Measurements from ENCODE around the gene CSNK2B. TPM values are rescaled to one million over a fixed set of nuclear protein-coding genes. Genes with fewer than 3 reads are reported as not detected.

Gene CSNK2B
- total and polyA plus RNA-seq, 9 donors: 107 to 175 (median 137) TPM

DNA sequence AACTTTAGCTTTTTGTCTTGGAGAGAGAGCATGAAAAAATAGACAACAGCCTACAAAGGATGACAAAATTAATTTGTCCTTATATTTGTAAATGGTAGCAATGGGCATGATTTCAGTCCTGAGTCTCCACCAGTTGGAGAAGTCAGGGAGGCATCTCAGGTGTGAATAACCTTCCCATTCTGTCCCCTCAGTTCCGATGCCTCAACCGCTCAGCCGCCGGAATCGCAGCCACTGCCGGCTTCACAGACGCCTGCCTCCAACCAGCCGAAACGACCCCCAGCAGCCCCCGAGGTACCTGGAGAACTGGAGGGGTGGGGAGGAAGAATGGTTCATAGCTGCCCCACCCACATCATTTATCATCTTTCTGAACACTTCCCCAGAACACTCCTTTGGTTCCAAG lies 41.8 kb upstream of the CSNK2B start:
- Histone ChIP-seq H3K27me3 (ENCODE audit: control insufficient read depth, insufficient read depth, low read length) (no peaks in the 10 kb centered on the region), H3K9me3 (replicated peaks; ENCODE audit: control insufficient read depth, low read depth, low read length) (no peaks in the 10 kb centered on the region), H3K27ac (ENCODE audit: low read length) (no peak overlapping the region), H3K36me3 (ENCODE audit: control insufficient read depth, insufficient read depth, low read length) (peaks cover 66% of the 10 kb centered on the region), H3K4me3 (ENCODE audit: low read length) (no peak overlapping the region), H3K4me1 (ENCODE audit: control insufficient read depth, insufficient read depth, low read length) (peaks cover 10% of the 10 kb centered on the region)
- DNase-seq: no peak
- whole genome bisulfite sequencing (ENCODE audit: insufficient coverage): no CpG with 5 or more reads among the region's 10 CpGs

DNA sequence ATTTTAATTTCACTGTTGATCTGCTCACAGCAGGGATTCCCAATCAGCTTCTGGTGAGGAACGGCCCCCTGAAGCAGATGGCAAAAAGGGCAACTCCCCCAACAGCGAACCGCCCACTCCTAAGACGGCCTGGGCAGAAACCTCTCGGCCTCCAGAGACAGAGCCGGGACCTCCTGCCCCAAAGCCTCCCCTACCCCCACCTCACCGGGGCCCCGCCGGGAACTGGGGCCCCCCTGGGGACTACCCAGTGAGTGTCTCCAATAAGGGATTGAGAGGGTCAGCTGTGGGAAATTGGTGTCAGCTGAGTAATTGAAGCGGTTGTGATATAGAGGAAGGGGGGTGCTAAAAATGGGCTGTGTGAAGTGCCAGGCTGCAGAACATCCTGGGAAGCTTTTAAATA lies 38.9 kb upstream of the CSNK2B start:
- DNase-seq: no peak
- H3K4me1 ChIP-seq (ENCODE audit: control insufficient read depth, insufficient read depth, low read length): peaks cover 6% of the 10 kb centered on the region
- peaks cover 95% of the 10 kb centered on the region for H3K36me3 ChIP-seq (ENCODE audit: control insufficient read depth, insufficient read depth, low read length)
- WGBS (ENCODE audit: insufficient coverage): 89% methylated on average over 1 of the region's 10 CpGs
- H3K4me3 ChIP-seq (ENCODE audit: low read length): no peak overlapping the region
- no peaks in the 10 kb centered on the region for H3K27me3 ChIP-seq (ENCODE audit: control insufficient read depth, insufficient read depth, low read length)
- no peak overlapping the region for H3K27ac ChIP-seq (ENCODE audit: low read length)
- H3K9me3 ChIP-seq (replicated peaks; ENCODE audit: control insufficient read depth, low read depth, low read length): no peaks in the 10 kb centered on the region

DNA sequence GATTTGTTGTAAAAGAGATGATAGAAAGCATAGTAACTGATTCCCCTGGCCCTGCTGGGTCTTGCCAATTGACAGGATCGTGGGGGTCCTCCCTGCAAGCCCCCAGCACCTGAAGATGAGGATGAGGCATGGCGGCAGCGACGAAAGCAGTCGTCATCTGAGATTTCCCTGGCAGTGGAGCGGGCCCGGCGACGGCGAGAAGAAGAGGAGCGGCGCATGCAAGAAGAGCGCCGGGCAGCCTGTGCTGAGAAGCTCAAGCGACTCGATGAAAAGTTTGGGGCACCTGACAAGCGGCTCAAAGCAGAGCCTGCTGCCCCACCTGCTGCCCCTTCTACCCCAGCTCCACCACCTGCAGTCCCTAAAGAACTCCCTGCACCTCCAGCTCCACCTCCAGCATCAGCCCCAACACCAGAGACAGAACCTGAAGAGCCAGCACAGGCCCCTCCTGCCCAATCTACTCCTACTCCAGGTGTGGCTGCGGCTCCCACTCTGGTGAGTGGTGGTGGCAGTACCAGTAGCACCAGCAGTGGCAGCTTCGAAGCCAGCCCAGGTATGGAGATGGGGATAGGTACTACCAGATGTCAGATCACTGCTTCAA lies 38.1 kb upstream of the CSNK2B start:
- WGBS (ENCODE audit: insufficient coverage): 97% methylated on average over 16 of the region's 19 CpGs
- peaks cover 98% of the 10 kb centered on the region for H3K36me3 ChIP-seq (ENCODE audit: control insufficient read depth, insufficient read depth, low read length)
- no peak for DNase-seq
- no peak overlapping the region for H3K4me3 ChIP-seq (ENCODE audit: low read length)
- H3K27ac ChIP-seq (ENCODE audit: low read length): no peak overlapping the region
- H3K27me3 ChIP-seq (ENCODE audit: control insufficient read depth, insufficient read depth, low read length): no peaks in the 10 kb centered on the region
- H3K4me1 ChIP-seq (ENCODE audit: control insufficient read depth, insufficient read depth, low read length): no peaks in the 10 kb centered on the region
- no peaks in the 10 kb centered on the region for H3K9me3 ChIP-seq (replicated peaks; ENCODE audit: control insufficient read depth, low read depth, low read length)

DNA sequence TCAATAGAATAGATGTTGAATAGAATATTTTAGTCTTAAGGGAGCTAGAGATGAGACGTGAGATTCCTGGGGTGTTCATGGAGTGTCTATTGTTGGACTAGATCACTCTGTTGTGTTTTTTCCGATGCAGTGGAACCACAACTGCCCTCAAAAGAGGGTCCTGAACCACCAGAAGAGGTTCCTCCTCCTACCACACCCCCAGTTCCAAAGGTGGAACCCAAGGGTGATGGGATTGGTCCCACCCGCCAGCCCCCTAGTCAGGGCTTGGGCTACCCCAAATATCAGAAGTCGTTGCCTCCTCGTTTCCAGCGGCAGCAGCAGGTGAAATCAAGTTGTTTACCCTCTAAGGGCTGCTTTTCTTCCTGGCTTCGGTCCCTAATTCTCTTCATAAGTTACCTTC lies 36.9 kb upstream of the CSNK2B start:
- H3K27ac ChIP-seq (ENCODE audit: low read length): no peak overlapping the region
- WGBS (ENCODE audit: insufficient coverage): 91% methylated on average over 7 of the region's 7 CpGs
- H3K27me3 ChIP-seq (ENCODE audit: control insufficient read depth, insufficient read depth, low read length): no peaks in the 10 kb centered on the region
- DNase-seq: no peak
- H3K4me1 ChIP-seq (ENCODE audit: control insufficient read depth, insufficient read depth, low read length): no peaks in the 10 kb centered on the region
- H3K9me3 ChIP-seq (replicated peaks; ENCODE audit: control insufficient read depth, low read depth, low read length): no peaks in the 10 kb centered on the region
- H3K4me3 ChIP-seq (ENCODE audit: low read length): no peak overlapping the region
- peaks cover 100% of the 10 kb centered on the region for H3K36me3 ChIP-seq (ENCODE audit: control insufficient read depth, insufficient read depth, low read length)

DNA sequence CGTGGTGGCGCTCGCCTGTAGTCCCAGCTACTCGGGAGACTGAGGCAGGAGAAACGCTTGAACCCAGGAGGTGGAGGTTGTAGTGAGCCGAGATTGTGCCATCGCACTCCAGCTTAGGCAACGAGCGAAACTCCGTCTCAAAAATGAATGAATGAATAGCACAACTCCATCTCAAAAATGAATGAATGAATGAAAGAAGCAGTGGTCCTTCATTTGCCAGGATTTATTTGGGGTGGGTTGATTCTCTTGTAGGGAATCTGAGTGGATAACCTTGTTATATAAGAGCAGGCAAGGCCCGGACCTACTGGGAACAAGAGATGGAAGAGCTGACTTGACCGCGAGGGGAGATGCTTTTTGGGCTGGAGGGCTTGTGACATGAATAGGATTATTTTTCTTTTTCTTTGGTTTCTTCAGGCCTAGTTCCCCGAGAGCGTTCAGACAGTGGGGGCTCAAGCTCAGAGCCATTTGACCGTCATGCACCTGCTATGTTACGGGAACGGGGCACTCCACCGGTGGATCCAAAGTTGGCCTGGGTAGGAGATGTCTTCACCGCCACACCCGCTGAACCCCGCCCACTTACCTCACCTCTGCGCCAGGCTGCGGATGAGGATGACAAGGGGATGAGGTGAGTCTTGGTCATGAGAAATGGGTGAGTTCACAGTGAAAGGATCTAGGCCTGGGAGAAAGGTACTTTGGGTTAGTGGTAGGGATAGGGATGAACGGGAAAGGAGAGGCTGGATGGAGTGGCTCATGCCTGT lies 35.5 kb upstream of the CSNK2B start:
- no peak for DNase-seq
- 90% methylated on average over 8 of the region's 25 CpGs for WGBS (ENCODE audit: insufficient coverage)

DNA sequence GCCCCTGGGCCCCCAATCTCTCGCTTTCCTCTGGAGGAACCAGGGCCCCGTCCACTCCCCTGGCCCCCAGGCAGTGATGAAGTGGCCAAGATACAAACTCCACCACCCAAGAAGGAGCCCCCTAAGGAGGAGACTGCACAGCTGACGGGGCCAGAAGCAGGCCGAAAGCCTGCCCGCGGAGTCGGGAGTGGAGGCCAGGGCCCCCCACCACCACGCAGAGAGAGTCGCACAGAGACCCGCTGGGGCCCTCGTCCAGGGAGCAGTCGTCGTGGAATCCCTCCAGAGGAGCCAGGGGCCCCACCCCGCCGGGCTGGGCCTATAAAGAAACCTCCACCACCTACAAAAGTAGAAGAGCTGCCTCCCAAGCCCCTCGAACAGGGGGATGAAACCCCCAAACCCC lies 34.7 kb upstream of the CSNK2B start:
- H3K27me3 ChIP-seq (ENCODE audit: control insufficient read depth, insufficient read depth, low read length): no peaks in the 10 kb centered on the region
- H3K9me3 ChIP-seq (replicated peaks; ENCODE audit: control insufficient read depth, low read depth, low read length): no peaks in the 10 kb centered on the region
- peaks cover 100% of the 10 kb centered on the region for H3K36me3 ChIP-seq (ENCODE audit: control insufficient read depth, insufficient read depth, low read length)
- no peak for DNase-seq
- H3K27ac ChIP-seq (ENCODE audit: low read length): no peak overlapping the region
- 52% methylated on average over 12 of the region's 16 CpGs for WGBS (ENCODE audit: insufficient coverage)
- no peak overlapping the region for H3K4me3 ChIP-seq (ENCODE audit: low read length)
- H3K4me1 ChIP-seq (ENCODE audit: control insufficient read depth, insufficient read depth, low read length): no peaks in the 10 kb centered on the region

More for the DNA sequence above, 35.5 kb upstream of the CSNK2B start:
- H3K4me1 ChIP-seq (ENCODE audit: control insufficient read depth, insufficient read depth, low read length): no peaks in the 10 kb centered on the region
- H3K27ac ChIP-seq (ENCODE audit: low read length): no peak overlapping the region
- peaks cover 100% of the 10 kb centered on the region for H3K36me3 ChIP-seq (ENCODE audit: control insufficient read depth, insufficient read depth, low read length)
- H3K27me3 ChIP-seq (ENCODE audit: control insufficient read depth, insufficient read depth, low read length): no peaks in the 10 kb centered on the region
- H3K4me3 ChIP-seq (ENCODE audit: low read length): no peak overlapping the region
- no peaks in the 10 kb centered on the region for H3K9me3 ChIP-seq (replicated peaks; ENCODE audit: control insufficient read depth, low read depth, low read length)

DNA sequence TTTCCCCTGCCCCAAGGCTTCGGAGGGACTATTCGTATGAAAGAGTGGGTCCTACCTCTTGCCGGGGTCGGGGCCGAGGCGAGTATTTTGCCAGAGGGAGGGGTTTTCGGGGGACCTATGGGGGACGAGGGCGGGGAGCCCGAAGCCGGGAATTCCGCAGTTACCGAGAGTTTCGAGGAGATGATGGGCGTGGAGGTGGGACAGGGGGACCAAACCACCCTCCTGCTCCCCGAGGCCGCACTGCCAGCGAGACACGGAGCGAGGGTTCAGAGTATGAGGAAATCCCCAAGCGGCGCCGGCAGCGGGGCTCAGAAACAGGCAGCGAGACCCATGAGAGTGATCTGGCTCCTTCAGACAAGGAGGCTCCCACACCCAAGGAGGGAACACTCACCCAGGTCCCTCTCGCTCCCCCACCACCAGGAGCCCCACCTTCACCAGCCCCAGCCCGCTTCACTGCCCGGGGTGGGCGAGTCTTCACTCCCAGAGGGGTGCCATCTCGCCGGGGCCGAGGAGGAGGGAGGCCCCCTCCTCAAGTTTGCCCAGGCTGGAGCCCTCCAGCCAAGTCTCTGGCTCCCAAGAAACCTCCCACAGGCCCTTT lies 34.1 kb upstream of the CSNK2B start:
- WGBS (ENCODE audit: insufficient coverage): 75% methylated on average over 21 of the region's 32 CpGs

DNA sequence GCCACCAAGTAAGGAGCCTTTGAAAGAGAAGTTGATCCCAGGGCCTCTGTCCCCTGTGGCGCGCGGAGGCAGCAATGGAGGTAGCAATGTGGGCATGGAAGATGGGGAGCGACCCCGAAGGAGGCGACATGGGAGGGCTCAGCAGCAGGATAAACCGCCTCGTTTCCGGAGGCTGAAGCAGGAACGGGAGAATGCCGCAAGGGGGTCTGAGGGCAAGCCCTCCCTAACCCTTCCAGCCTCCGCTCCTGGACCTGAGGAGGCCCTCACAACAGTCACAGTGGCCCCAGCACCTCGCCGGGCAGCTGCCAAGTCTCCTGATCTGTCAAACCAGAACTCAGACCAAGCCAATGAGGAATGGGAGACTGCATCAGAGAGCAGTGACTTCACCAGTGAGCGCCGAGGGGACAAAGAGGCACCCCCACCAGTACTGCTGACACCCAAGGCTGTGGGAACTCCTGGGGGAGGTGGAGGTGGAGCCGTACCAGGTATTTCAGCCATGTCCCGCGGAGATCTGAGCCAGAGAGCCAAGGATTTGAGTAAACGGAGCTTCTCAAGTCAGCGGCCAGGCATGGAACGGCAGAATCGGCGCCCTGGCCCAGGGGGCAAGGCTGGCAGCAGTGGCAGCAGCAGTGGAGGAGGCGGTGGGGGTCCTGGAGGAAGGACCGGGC lies 33.5 kb upstream of the CSNK2B start:
- no peak for DNase-seq
- Histone ChIP-seq H3K27ac (ENCODE audit: low read length) (no peak overlapping the region), H3K36me3 (ENCODE audit: control insufficient read depth, insufficient read depth, low read length) (peaks cover 100% of the 10 kb centered on the region)

More for the DNA sequence above, 34.1 kb upstream of the CSNK2B start:
- H3K36me3 ChIP-seq (ENCODE audit: control insufficient read depth, insufficient read depth, low read length): peaks cover 100% of the 10 kb centered on the region
- DNase-seq: no peak
- H3K4me3 ChIP-seq (ENCODE audit: low read length): no peak overlapping the region
- no peak overlapping the region for H3K27ac ChIP-seq (ENCODE audit: low read length)
- H3K27me3 ChIP-seq (ENCODE audit: control insufficient read depth, insufficient read depth, low read length): no peaks in the 10 kb centered on the region
- no peaks in the 10 kb centered on the region for H3K9me3 ChIP-seq (replicated peaks; ENCODE audit: control insufficient read depth, low read depth, low read length)
- peaks cover 2% of the 10 kb centered on the region for H3K4me1 ChIP-seq (ENCODE audit: control insufficient read depth, insufficient read depth, low read length)

DNA sequence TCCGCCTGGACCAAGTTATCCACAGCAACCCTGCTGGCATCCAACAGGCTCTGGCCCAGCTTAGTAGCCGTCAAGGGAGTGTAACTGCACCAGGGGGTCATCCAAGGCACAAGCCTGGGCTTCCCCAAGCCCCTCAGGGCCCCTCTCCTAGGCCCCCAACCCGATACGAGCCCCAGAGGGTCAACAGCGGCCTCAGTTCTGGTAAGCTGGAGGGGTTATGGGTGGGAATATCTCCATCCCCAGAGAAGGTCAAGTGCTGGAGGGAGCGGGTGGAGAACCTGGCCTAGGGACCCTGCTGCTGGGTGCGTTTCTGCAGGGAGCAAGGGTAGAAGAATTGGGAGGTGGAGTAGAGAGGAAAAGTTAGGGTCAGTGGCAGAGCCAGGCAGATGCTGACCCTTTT lies 32.4 kb upstream of the CSNK2B start:
- H3K27ac ChIP-seq (ENCODE audit: low read length): no peak overlapping the region
- DNase-seq: no peak
- WGBS (ENCODE audit: insufficient coverage): 86% methylated on average over 1 of the region's 7 CpGs
- no peaks in the 10 kb centered on the region for H3K9me3 ChIP-seq (replicated peaks; ENCODE audit: control insufficient read depth, low read depth, low read length)
- peaks cover 97% of the 10 kb centered on the region for H3K36me3 ChIP-seq (ENCODE audit: control insufficient read depth, insufficient read depth, low read length)
- H3K4me1 ChIP-seq (ENCODE audit: control insufficient read depth, insufficient read depth, low read length): peaks cover 8% of the 10 kb centered on the region
- H3K4me3 ChIP-seq (ENCODE audit: low read length): no peak overlapping the region
- H3K27me3 ChIP-seq (ENCODE audit: control insufficient read depth, insufficient read depth, low read length): no peaks in the 10 kb centered on the region

More for the DNA sequence above, 33.5 kb upstream of the CSNK2B start:
- 85% methylated on average over 20 of the region's 26 CpGs for WGBS (ENCODE audit: insufficient coverage)
- Histone ChIP-seq H3K9me3 (replicated peaks; ENCODE audit: control insufficient read depth, low read depth, low read length) (no peaks in the 10 kb centered on the region), H3K4me1 (ENCODE audit: control insufficient read depth, insufficient read depth, low read length) (peaks cover 8% of the 10 kb centered on the region), H3K4me3 (ENCODE audit: low read length) (no peak overlapping the region), H3K27me3 (ENCODE audit: control insufficient read depth, insufficient read depth, low read length) (no peaks in the 10 kb centered on the region)

DNA sequence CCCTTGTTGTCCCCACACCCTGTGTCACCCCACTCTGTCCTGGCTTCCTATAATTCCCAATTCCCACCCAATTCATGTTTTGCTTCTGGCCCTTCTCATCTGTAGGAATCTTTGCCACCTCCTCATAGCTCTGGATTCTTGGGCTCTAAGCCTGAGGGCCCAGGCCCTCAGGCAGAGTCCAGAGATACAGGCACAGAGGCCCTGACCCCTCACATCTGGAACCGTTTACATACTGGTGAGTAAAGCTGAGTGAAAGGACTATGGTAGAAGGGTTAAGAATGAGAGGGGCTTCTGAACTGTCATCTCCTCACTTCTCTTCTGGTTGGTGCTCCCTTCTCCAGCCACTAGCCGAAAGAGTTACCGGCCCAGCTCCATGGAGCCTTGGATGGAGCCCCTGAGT lies 31.7 kb upstream of the CSNK2B start:
- Histone ChIP-seq H3K27ac (ENCODE audit: low read length) (no peak overlapping the region), H3K9me3 (replicated peaks; ENCODE audit: control insufficient read depth, low read depth, low read length) (no peaks in the 10 kb centered on the region), H3K36me3 (ENCODE audit: control insufficient read depth, insufficient read depth, low read length) (peaks cover 93% of the 10 kb centered on the region), H3K4me3 (ENCODE audit: low read length) (no peak overlapping the region), H3K4me1 (ENCODE audit: control insufficient read depth, insufficient read depth, low read length) (peaks cover 8% of the 10 kb centered on the region), H3K27me3 (ENCODE audit: control insufficient read depth, insufficient read depth, low read length) (no peaks in the 10 kb centered on the region)
- WGBS (ENCODE audit: insufficient coverage): no CpG with 5 or more reads among the region's 3 CpGs
- DNase-seq: no peak
